Astrocyte of the spinal cord (primary cell): ENCODE data around the gene PECR.

Experiments
- DNase-seq: peaks from one replicate; pipeline ENCODE4 v3.0.0; 2011; ENCODE audit warnings: low read depth, low spot score
- H3K4me3 ChIP-seq: 2 replicates; pipeline ENCODE4 v1.5.1; 2011; ENCODE audit warnings: low read depth, mild to moderate bottlenecking, low read length, moderate library complexity
- CTCF ChIP-seq: IDR thresholded peaks from 2 replicates; pipeline ENCODE4 v1.5.1; 2012; ENCODE audit warnings: low read depth, mild to moderate bottlenecking, low read length, inconsistent platforms
- in situ Hi-C: cut with HindIII; loops from 2 replicates; pipeline ENCODE4 v1.10.0; 2017; ENCODE audit warnings: low sequenced_read_pairs

PECR gene

GRCh38 chr2:216029416-216030129 is 52.0 kb downstream of the PECR start:
- no peak overlapping the region for H3K4me3 ChIP-seq
- in situ Hi-C loops = no loop called here
- TF ChIP-seq CTCF = no peak
- no peak for DNase-seq

- H3K4me3 ChIP-seq = no peak overlapping the region
- no peak for TF ChIP-seq CTCF
- DNase-seq = no peak
- in situ Hi-C loops = no loop called here
Observed at GRCh38 chr2:216024779-216025336, 56.8 kb downstream of the PECR start.

DNA sequence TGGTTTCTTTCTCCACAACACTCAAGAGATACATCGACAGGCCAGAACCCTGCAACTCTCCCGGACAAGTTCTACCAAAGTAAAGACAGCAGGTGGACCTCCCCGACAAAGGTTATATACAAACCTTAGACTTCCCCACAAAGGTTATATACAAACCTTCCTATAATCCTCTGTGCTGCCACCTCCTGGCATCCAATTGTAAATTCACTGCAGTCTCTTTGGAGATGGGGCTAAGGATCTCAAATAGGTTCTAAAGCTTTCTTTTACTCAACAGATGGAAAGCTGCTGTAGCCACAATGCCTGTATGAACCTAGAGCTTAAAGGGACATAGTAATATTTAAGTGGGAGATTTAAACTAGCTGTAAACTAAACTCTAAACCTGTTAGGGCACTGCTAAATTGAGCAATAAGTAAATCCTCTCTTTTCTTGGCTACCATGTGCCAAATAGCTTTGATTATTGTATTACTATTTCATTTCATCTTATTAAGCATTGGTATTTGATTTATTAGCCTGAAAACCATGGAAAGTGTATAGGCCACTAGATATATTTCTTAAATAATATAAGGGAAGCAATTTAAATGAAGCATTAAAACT is 58.5 kb downstream of the PECR start:
- in situ Hi-C loops = no loop called here
- no peak overlapping the region for H3K4me3 ChIP-seq
- TF ChIP-seq CTCF = peak; percentile 70
- DNase-seq = peak; percentile 58

DNA sequence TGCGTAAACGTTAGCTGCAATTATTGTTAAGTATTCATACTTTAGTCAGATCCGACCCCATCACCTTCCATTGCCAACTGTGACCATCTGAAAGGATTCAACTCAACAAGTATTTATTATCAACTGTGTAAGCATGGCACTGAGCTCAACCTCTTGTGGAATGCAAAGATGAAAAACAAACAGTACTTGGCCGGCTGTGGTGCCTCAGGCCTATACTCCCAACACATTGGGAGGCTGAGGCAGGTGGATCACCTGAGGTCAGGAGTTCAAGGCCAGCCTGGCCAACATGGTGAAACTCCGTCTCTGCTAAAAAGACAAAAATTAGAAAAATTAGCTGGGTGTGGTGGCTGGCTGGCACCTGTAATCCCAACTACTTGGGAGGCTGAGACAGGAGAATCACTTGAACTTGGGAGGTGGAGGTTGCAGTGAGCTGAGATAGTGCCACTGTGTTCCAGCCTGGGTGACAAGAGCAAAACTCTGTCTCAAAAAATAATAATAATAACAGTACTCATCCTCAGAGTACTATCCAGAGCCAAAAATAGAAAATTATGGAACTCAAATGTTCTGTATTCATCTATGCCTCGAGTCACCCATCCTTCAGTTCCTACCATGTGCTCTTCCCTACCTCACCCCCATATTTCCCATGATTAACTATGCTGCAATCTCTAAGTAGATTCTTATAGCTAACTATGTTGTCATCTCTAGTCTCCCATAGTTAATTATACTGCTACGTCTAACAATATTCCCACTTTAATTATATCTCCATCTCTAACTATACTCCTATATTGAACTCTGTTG is 59.6 kb downstream of the PECR start:
- H3K4me3 ChIP-seq = no peak overlapping the region
- in situ Hi-C loops = no loop called here
- no peak for TF ChIP-seq CTCF
- no peak for DNase-seq

GRCh38 chr2:216018709-216019108 is 62.9 kb downstream of the PECR start:
- TF ChIP-seq CTCF = no peak
- H3K4me3 ChIP-seq = no peak overlapping the region
- DNase-seq = no peak
- in situ Hi-C loops = no loop called here

GRCh38 chr2:216017365-216017764 is 64.2 kb downstream of the PECR start:
- TF ChIP-seq CTCF = no peak
- no peak overlapping the region for H3K4me3 ChIP-seq
- in situ Hi-C loops = no loop called here
- DNase-seq = no peak
